GM06990 (cell line): ENCODE measurements around the gene AGTPBP1.

Experiments used
- DNase-seq: peaks from one replicate; pipeline ENCODE4 v3.0.0-alpha.2; 2011; ENCODE audit not compliant: insufficient read length; ENCODE audit errors: extremely low read depth
- H3K27me3 ChIP-seq: replicated peaks from 2 replicates; pipeline ENCODE4 v1.6.0; 2011; ENCODE audit warnings: low read length; ENCODE audit not compliant: control insufficient read depth, insufficient read depth
- H3K36me3 ChIP-seq: 2 replicates; pipeline ENCODE4 v1.5.1; 2011; ENCODE audit warnings: low read length; ENCODE audit not compliant: control insufficient read depth, insufficient read depth
- H3K4me3 ChIP-seq: replicated peaks from 2 replicates; pipeline ENCODE4 v1.5.1; 2011; ENCODE audit warnings: low read depth, mild to moderate bottlenecking, control low read depth, low read length
- TF ChIP-seq, protein P1 (sequence below): IDR thresholded peaks from 2 replicates; pipeline ENCODE4 v1.5.1; 2011; ENCODE audit warnings: low read length, control low read depth, mild to moderate bottlenecking, inconsistent platforms; ENCODE audit not compliant: insufficient read depth, poor library complexity, severe bottlenecking

The AGTPBP1 gene

DNA sequence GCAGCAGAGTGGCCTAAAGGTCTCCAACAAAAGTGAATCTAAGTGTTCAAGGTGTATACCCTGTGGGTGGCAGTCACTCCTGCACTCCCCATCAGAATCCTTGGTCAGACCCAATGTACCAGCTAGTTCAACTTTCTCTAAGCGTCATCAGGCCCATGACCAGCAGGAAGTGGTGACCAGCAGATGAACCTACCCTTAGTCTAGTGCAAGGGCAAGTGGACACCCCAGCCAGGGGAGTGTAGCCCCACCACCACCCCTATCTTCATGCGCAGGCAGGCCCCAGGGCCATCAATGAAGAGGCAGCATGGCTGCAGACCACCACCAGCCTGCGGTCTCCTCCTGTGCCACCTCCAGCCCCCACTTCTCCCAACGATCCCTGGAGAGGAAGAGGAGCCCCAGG, 213.1 kb downstream of the AGTPBP1 start:
- TF ChIP-seq, protein P1, sequence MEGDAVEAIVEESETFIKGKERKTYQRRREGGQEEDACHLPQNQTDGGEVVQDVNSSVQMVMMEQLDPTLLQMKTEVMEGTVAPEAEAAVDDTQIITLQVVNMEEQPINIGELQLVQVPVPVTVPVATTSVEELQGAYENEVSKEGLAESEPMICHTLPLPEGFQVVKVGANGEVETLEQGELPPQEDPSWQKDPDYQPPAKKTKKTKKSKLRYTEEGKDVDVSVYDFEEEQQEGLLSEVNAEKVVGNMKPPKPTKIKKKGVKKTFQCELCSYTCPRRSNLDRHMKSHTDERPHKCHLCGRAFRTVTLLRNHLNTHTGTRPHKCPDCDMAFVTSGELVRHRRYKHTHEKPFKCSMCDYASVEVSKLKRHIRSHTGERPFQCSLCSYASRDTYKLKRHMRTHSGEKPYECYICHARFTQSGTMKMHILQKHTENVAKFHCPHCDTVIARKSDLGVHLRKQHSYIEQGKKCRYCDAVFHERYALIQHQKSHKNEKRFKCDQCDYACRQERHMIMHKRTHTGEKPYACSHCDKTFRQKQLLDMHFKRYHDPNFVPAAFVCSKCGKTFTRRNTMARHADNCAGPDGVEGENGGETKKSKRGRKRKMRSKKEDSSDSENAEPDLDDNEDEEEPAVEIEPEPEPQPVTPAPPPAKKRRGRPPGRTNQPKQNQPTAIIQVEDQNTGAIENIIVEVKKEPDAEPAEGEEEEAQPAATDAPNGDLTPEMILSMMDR, result no peak
- Histone ChIP-seq H3K4me3 (no peak overlapping the region), H3K36me3 (no peaks in the 10 kb centered on the region), H3K27me3 (no peaks in the 10 kb centered on the region; the same call in 1 of the 2 replicates)
- DNase-seq, result no peak

DNA sequence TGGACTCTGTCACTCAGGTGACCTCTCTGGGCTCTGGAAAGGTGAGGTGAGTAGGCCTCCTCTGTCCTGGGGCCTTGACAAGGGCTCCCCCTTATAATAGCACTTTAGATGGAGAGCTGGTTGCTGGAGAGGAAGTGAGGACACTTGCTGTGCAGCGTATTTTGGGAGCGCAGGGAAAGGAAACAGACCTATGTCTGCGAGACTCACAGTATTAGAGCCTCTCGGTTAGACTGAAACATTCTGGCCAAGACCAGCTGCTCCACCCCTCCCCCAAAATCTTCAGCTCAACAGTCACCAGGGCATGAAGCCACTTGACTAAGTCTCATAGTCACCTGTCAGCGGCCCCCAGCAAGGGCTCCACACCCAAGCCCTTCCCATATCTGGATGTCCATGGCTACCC, 213.6 kb downstream of the AGTPBP1 start:
- Histone ChIP-seq H3K4me3 (no peak overlapping the region), H3K27me3 (no peaks in the 10 kb centered on the region; the same call in none of the 2 replicates), H3K36me3 (no peaks in the 10 kb centered on the region)
- DNase-seq, result no peak
- TF ChIP-seq, protein P1, result no peak

DNA sequence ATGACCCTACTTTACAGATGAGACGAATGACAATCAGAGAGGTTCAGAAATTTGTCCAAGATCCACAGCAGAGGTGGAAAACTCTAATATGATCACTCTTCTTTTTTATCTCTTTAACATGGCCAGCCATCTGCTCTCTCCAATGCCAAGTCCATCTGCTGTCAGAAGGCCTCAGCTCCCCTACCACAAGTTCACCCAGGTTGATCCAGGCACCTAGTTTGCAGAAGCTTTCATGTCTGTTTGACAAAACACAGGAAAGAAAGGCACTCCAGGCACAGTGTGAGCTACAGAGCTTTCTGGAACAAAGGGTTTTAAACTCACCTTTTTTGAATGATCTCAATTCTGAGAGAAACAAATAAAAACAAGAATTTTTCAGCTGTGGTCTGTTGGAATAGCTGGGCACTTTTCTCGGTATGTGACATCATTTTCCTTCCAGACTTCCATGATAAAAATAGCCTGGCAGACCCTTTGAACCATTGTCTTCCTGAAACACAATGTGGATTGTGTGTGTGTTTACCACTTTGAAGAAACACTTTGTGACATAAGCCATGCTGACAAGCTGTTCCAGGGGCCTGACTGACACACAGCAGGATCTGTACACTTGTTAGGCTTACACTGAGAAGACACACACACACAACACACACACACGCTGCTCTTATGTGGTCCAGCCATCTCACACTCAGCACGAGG, 214.3 kb downstream of the AGTPBP1 start:
- no peaks in the 10 kb centered on the region for H3K36me3 ChIP-seq
- no peak for DNase-seq
- H3K27me3 ChIP-seq, result no peaks in the 10 kb centered on the region; the same call in none of the 2 replicates
- H3K4me3 ChIP-seq, result no peak overlapping the region
- TF ChIP-seq, protein P1, result no peak

DNA sequence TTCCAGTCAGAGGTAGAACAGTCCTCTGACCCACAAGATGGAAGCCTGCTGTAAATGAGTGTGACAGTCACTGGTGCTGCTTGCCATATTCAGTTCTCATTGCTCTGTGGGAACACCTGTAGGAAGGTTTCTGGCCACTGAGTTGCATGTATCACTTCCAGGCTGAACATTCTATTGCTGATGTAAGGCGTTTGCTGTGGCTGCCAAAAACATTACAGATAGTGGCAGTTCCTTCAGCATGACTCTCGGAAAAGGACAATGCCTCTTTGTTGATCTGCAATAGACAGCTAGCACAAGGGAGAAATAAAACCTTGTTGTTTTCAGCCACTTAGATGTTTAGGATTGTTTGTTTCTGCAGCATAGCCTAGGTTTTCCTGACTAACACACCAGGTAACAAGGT, 217.2 kb downstream of the AGTPBP1 start:
- Histone ChIP-seq H3K36me3 (no peaks in the 10 kb centered on the region), H3K4me3 (no peak overlapping the region), H3K27me3 (peaks cover 1% of the 10 kb centered on the region)
- no peak for DNase-seq
- TF ChIP-seq, protein P1, result no peak

DNA sequence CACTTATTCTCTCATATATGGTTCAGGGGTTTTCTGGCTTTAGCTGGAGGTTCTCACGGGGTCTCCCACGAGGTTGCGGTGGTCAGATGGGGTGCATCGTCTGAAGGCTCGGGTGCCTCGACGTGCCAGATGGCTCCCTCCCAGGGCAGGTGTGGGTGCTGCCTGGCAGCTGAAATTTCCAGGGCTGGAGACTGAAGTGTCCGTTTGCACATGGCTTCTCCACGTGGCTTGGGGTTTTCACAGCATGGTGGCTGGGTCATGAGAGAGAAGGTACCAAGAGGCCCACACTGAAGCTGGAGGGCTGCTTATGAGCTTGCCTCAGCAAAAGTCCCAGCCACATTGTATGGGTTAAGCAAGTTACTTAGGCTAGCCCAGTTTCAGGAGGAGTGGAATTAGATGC, 218.6 kb downstream of the AGTPBP1 start:
- Histone ChIP-seq H3K36me3 (no peaks in the 10 kb centered on the region), H3K4me3 (no peak overlapping the region), H3K27me3 (peaks cover 1% of the 10 kb centered on the region)
- TF ChIP-seq, protein P1, result no peak
- no peak for DNase-seq

DNA sequence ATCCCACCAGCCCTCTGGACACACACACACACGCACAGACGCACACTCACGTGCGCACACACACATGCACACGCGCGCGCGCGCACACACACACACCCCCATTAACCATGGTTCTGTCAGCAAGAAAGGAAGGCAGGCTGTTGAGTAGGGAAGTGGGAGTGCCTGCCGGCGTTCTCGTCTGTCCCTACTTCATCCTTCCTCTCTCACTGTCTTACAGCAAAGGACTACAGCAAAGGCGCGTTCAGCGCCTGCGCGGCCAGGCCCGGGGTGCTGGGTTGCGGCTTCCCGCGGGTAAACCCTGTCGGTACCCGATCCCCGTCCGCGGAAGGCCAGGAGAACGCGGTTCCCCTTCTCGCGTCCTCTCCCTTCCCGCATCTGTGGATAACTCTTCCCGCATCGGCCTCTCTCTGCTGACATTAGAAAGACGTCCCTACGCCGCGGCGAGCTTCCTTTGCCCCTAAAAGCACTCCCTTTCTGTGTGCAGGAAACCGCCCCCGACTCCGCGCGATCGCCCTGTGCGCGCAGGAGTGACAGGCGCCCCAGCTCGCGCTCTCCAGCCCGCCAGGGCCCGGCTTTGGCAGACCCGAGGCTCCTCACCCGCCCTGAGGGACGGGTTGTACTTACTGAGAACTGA, 219.2 kb downstream of the AGTPBP1 start:
- TF ChIP-seq, protein P1, result no peak
- Histone ChIP-seq H3K4me3 (peak overlapping the region; percentile 51), H3K36me3 (no peaks in the 10 kb centered on the region), H3K27me3 (peaks cover 1% of the 10 kb centered on the region)
- DNase-seq, result peak; percentile 30
